ENCODE measurements around the gene IQSEC1. TPM values are rescaled to one million over a fixed set of nuclear protein-coding genes. Genes with fewer than 3 reads are reported as not detected.

IQSEC1 gene
- total and polyA plus RNA-seq, 10 of the 15 experiments (the other 5 are each of a cell fraction or from before 2014, with no cell fraction given), result 0.92 to 55.2 (median 8.5) TPM

- H3K27me3 ChIP-seq (replicated peaks in 1 of 2; ENCODE audit: control insufficient read depth in 2 of 2, insufficient read depth in 2 of 2, low read length in 1 of 2), result no peaks in the 10 kb centered on the region
- ChIA-PET CTCF (no interaction called here), SMC1A (ENCODE audit: uncharacterized antibody, unreplicated experiment) (interaction anchor here (0.9 to 1.1 kb wide), 3 partner anchors 39 to 367 kb away, joined by 3 read pairs; no protein-coding TSS in a partner anchor), RAD21 (ENCODE audit: unreplicated experiment) (no interaction called here), POLR2A (interaction anchor here (0.9 to 1.2 kb wide), 2 partner anchors 62 to 96 kb away, joined by 3 read pairs; no protein-coding TSS in a partner anchor)
- in situ Hi-C loops (cut with MboI) (loop anchor here (5.0 kb wide), 1 partner anchor 367 kb away; no protein-coding TSS in a partner anchor), intact Hi-C loops (cut with micrococcal nuclease; ENCODE audit: unreplicated experiment) (no loop called here)
- H4K20me1 ChIP-seq (ENCODE audit: control insufficient read depth, insufficient read depth), result no peaks in the 10 kb centered on the region
- H3K9ac ChIP-seq (ENCODE audit: control insufficient read depth, insufficient read depth, low read length), result no peak overlapping the region
- no peak for TF ChIP-seq BMI1 (IDR thresholded peaks at IDR 0.05; ENCODE audit: borderline replicate concordance)
- TF ChIP-seq NR2C2 (IDR thresholded peaks at IDR 0.05; ENCODE audit: borderline replicate concordance, control insufficient read depth, insufficient read length, low read depth), result no peak
- no peak for TF ChIP-seq E2F4 (IDR thresholded peaks at IDR 0.05; ENCODE audit: low read depth, low read length)
- TF ChIP-seq POLR2AphosphoS5 (IDR thresholded peaks at IDR 0.05; ENCODE audit: low read length), result no peak
- H3K4me1 ChIP-seq (ENCODE audit: control insufficient read depth, insufficient read depth, low read length), result peaks cover 52% of the 10 kb centered on the region
- no peaks in the 10 kb centered on the region for H3K36me3 ChIP-seq (ENCODE audit: control insufficient read depth in 2 of 2, insufficient read depth in 2 of 2, low read length in 1 of 2)
- DNase-seq (ENCODE audit: low read depth, low spot score), result no peak
- H3K27ac ChIP-seq (ENCODE audit: control insufficient read depth, insufficient read depth), result no peak overlapping the region
- H2AFZ ChIP-seq (ENCODE audit: control insufficient read depth, low read depth, low read length), result no peak overlapping the region
- H3K4me2 ChIP-seq (ENCODE audit: control insufficient read depth, insufficient read depth), result no peak overlapping the region
- no TSS peak for BruUV-seq (replicated peaks)
- H3K9me3 ChIP-seq (replicated peaks; ENCODE audit: control insufficient read depth, insufficient read depth, low read length), result no peaks in the 10 kb centered on the region
- WGBS (ENCODE audit: insufficient coverage, insufficient replicate concordance, low lambda C conversion rate, missing lambda C conversion rate), result 93% methylated on average over 23 of the region's 26 CpGs
- no peak overlapping the region for H3K4me3 ChIP-seq
- no peaks in the 10 kb centered on the region for H3K79me2 ChIP-seq (ENCODE audit: control insufficient read depth, insufficient read depth, low read length)
- no peak for ATAC-seq
- no peak for FAIRE-seq
These were observed 12.0 kb upstream of the IQSEC1 start for GRCh38 chr3:13085081-13085845.

All from GM12878 (cell line).